ENCODE data around the gene CLMN.

GRCh38 chr14:95147597-95147996, 172.1 kb downstream of the CLMN start:
- no peak for TF ChIP-seq EZH2 (IDR thresholded peaks at IDR 0.05; ENCODE audit: low read depth, unreplicated experiment)
- TF ChIP-seq CREB1 (CRISPR knock-in tag; IDR thresholded peaks at IDR 0.05; ENCODE audit: low read depth): no peak
- TF ChIP-seq, protein P1, sequence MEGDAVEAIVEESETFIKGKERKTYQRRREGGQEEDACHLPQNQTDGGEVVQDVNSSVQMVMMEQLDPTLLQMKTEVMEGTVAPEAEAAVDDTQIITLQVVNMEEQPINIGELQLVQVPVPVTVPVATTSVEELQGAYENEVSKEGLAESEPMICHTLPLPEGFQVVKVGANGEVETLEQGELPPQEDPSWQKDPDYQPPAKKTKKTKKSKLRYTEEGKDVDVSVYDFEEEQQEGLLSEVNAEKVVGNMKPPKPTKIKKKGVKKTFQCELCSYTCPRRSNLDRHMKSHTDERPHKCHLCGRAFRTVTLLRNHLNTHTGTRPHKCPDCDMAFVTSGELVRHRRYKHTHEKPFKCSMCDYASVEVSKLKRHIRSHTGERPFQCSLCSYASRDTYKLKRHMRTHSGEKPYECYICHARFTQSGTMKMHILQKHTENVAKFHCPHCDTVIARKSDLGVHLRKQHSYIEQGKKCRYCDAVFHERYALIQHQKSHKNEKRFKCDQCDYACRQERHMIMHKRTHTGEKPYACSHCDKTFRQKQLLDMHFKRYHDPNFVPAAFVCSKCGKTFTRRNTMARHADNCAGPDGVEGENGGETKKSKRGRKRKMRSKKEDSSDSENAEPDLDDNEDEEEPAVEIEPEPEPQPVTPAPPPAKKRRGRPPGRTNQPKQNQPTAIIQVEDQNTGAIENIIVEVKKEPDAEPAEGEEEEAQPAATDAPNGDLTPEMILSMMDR (conservative IDR thresholded peaks at IDR 0.05; ENCODE audit: low read depth in 2 of 2): no peak
